Measurements from ENCODE around the gene ZNF280D.

DNA sequence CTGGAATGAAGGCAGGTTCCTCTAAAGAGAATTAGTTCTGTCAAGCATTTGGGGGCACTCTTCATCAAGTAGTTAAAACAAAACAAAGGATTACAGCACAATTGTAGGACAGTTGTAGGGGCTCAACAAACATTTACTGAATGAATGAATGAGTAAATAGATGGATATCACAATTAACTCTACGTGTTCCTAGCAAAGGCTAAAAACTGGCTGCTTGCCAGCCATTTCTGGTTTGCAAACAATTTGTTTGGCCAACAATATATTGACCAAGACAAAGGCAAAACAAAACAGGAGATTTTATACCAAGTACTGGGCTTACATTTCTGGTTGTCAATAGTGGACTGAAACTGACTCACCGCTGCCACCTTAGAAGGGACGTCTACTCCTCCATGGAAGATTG is 116.8 kb downstream of the ZNF280D start:
- no peak for TF ChIP-seq CTCF (conservative IDR thresholded peaks at IDR 0.05 in 1 of 2, IDR thresholded peaks at IDR 0.05 in 1 of 2; ENCODE audit: extremely low read depth in 1 of 2, insufficient read depth in 1 of 2, low read depth in 1 of 2, low read length in 2 of 2)
- no peak for TF ChIP-seq EZH2 (IDR thresholded peaks at IDR 0.05; ENCODE audit: borderline replicate concordance, low read length)

All from mammary epithelial cell (primary cell).